ENCODE data around the gene RNF157.
A peak's percentile ranks its signal among the peaks of the same experiment; 100 is the strongest.

The RNF157 gene

GRCh38 chr17:76154936-76155845 is 85.1 kb downstream of the RNF157 start:
- DNase-seq: no peak

DNA sequence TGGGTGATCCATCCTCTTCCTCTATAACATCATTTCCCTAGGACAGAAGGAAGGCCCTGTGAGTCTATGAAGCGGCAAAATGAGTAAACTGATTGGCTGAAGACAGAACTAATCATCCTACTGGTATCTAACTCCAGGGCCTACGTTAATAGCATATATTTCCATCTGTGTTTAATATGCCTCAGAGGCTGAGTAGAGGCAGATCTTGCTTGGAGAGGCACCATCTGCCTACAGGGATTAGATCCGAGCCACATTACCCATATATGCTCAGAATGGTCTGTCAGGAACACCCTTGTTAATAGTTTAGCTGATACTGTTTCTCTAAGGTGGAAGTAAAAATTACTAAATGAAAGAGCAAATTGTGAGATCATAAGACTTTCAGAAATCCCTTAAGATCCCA is 86.0 kb downstream of the RNF157 start:
- no peak for DNase-seq

GRCh38 chr17:76153640-76154039 is 86.7 kb downstream of the RNF157 start:
- no peak for DNase-seq

GRCh38 chr17:76153202-76153601 is 87.1 kb downstream of the RNF157 start:
- DNase-seq: no peak

- DNase-seq: no peak
Measured at GRCh38 chr17:76152591-76152990, 87.7 kb downstream of the RNF157 start.

- DNase-seq: no peak
Measured at GRCh38 chr17:76151896-76152454, 88.3 kb downstream of the RNF157 start.

GRCh38 chr17:76150712-76151622 is 89.3 kb downstream of the RNF157 start:
- no peak for DNase-seq

DNA sequence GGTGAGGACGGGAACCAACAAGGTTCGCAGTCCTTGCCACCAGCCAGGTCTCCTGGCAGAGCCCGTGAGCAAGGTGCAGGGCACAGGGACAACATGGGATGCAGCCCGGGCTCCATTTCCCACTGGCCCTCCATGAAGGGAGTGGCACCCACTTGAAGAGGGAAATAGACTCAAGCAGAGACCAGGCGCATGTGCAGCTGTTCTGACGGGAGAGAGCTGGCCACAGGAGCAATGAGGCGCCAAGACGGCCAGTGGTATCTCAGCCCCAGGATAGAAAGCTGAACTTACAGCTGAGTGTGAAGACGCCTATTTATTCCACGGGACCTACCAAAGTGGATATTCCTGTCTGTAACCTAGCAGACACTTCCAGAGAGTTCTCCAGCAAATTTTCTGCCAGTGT is 91.1 kb downstream of the RNF157 start:
- no peak for DNase-seq

DNA sequence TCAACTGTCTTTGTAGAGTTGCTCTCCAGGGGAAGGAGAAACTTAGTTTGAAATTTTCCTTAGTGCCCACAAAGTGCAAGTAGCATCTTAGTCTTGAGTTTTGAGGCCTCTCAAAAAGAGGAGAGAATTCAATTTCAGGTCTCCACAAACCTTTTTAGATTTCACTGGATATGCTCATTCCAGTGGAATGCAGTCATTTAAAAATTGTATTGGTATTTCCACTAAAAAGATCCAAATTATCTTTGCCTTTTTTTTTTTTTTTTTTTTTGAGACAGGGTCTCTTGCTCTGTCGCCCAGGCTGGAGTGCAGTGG is 92.3 kb downstream of the RNF157 start:
- DNase-seq: no peak

DNA sequence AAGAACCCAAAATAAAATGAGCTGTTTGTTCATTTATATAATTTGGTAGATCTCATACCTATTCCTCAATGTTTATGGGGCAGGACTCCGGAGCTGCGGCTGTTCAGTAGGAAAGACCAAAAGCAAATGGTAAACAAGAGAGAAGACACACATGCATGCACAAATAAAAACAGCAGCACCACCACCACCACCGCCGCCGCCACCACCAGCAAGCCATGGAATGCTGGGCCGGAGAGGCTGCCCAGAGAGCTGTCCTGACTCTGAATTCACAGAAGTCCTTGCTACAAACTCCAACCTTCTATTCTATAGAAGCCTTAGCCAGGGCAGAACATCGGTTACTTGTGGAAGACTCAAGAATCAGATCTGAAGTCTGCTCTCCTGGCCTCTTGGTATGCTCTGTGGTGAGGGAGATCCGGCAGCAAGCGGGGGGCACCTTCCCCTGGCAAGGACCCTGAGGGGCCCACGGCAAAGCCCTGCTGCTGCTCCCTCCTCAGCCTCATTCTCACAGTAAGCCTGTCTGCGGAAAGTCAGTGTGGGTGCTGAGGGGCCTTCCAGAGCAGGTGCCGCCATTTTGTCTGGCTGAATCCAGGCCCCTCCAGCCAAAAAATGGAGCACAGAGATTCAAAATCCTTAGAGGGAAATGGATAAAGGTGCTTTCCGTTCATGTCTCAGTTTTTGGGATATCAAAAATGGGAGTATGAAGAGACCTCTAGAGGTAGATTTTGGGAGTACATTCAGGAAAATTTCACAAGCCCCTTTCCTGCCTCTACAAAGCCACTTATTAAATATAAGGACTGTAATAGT is 92.9 kb downstream of the RNF157 start:
- DNase-seq: no peak

DNA sequence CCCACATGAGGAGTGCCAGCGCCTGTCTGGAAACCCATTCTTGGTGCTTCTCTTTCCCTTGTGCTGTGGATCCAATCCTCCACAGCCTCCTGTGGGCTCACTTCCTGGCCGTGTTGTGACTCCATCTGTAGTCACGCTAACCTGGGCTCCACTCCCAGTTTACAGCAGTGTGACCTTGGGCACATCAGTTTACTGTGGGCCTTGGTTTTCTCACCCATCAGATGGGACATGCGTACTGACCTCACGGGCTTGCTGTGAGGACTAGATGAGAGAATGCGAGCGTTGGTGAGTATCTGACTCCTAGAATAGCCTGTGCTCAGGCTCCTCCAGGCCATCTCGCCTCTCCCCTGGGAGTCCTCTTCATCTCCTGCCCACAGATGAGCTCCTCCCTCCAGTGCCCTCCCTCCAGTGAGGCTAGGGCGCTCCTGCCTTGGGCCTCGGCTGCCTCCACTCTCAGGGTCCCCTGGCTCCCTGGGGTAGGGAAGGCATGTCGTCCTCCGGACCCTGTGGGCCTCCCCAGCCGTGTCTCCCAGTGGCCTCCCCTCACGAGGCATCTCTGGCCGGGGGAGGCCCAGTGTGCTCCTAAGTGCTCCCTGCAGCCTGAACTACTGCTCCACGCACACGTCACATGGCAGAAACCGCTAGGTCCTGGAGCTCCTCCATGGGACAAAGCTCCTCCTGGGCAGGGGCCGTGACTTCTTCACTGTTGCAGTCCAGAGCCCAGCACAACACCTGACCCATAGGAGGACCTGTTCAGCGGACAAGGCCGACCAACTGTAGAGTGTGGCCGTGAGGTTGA is 94.0 kb downstream of the RNF157 start:
- no peak for DNase-seq

GRCh38 chr17:76145231-76146052 is 94.9 kb downstream of the RNF157 start:
- DNase-seq: no peak

DNA sequence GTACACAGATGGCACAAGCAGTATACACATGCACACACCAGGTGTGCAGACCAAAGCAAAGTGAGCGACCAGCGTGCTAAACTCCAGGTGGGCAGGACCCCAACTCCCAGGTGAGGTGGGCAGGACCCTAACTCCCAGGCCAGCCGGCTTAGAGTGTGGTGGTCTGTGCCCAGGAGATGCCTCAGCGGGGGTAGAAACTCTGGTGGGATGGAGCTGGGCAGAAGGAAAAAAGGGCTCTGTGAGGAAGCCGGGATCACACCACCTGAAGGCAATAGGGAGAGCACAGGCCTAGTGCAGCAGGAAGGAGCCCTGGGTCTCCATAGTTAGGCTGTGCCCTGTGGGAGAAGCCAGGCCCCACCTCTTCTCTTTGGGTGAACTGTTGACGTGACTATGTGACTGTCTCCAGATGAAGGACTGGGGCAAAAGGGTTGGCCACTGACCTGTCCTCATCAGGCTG is 97.7 kb downstream of the RNF157 start:
- no peak for DNase-seq

- DNase-seq: no peak
Measured at GRCh38 chr17:76142039-76142584, 98.2 kb downstream of the RNF157 start.

- DNase-seq: peak; percentile 89
Measured at GRCh38 chr17:76141212-76142038, 98.9 kb downstream of the RNF157 start, which contains the start of gene FOXJ1. Gene FOXJ1, minus strand, starts transcription at chr17:76141245. Its CDS starts 850 bp downstream, at chr17:76140395.

- no peak for DNase-seq
Measured at GRCh38 chr17:76140661-76141211, 99.6 kb downstream of the RNF157 start.

DNA sequence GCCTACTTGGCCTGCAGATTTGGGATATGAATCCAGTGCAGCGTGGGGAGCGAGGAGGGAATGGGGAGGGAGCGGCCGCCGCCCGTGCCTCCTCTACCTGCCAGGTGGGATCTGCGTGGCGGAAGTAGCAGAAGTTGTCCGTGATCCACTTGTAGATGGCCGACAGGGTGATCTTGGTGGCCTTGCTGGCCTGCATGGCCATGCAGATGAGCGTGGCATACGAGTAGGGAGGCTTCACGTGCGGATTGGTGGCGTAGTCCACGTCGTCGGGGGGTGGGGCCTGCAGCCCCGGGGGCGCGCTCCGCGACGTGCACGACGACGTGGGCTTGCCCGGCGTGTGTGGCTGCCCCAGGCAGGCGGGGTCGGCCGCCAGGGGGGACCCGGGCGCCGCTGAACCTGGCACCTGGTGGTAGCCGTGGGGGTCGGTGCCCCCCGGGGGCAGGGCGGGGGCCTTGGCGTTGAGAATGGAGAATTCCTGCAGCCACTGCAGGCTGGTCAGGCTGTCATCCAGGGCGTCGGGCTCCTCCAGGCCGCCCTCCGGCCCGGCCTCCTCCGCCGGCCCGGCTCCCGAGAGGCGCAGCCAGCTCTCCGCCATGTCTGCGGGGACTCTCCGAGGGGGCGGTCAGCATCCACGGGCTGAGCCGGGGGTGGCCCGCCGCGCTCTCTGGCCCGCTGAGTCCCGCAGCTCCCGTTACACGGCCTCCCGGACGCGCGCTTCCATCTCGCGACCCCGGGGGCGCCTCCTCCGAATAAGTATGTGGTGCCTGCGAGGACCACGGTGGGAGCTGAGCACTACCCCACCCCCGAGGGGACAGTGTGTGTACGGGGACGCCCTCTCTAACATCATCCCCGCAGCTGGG is 100.3 kb downstream of the RNF157 start:
- DNase-seq: no peak

All from activated CD4-positive, alpha-beta T cell treated with anti-CD3 and anti-CD28 coated beads for 1 hour (primary cell).